Fibroblast of peridontal ligament (primary cell): Measurements from ENCODE around the gene RHBDL1.
"Not testable (repeated sequence)": the region's sequence is repeated elsewhere in the genome, so short reads cannot be mapped to it uniquely, and the experiment has no call there.

ENCODE experiments used
- DNase-seq: peaks from one replicate; pipeline ENCODE4 v3.0.0-alpha.2; 2010; ENCODE audit errors: extremely low read depth

RHBDL1 gene

GRCh38 chr16:684961-685696, 9.7 kb downstream of the RHBDL1 start:
- no peak for DNase-seq

GRCh38 chr16:685967-686366, 10.5 kb downstream of the RHBDL1 start:
- no peak for DNase-seq

GRCh38 chr16:686459-687260, 11.2 kb downstream of the RHBDL1 start:
- no peak for DNase-seq

GRCh38 chr16:687499-687898, 12.0 kb downstream of the RHBDL1 start:
- no peak for DNase-seq

- DNase-seq = no peak
Observed at GRCh38 chr16:689175-689897, 13.9 kb downstream of the RHBDL1 start.

- DNase-seq = not testable (repeated sequence)
Observed at GRCh38 chr16:691242-691641, 15.8 kb downstream of the RHBDL1 start.

GRCh38 chr16:692356-693108, 17.1 kb downstream of the RHBDL1 start:
- DNase-seq = no peak

- no peak for DNase-seq
Observed at GRCh38 chr16:693364-693763, 17.9 kb downstream of the RHBDL1 start.

GRCh38 chr16:693766-694165, 18.3 kb downstream of the RHBDL1 start:
- DNase-seq = no peak

GRCh38 chr16:694187-694862, 18.9 kb downstream of the RHBDL1 start:
- no peak for DNase-seq

- no peak for DNase-seq
Observed at GRCh38 chr16:694863-695354, 19.4 kb downstream of the RHBDL1 start.

GRCh38 chr16:695355-696089, 20.1 kb downstream of the RHBDL1 start:
- no peak for DNase-seq

GRCh38 chr16:698911-699671, 23.6 kb downstream of the RHBDL1 start:
- DNase-seq = no peak

- DNase-seq = no peak
Observed at GRCh38 chr16:700684-701584, 25.5 kb downstream of the RHBDL1 start.

- no peak for DNase-seq
Observed at GRCh38 chr16:702341-702740, 26.9 kb downstream of the RHBDL1 start.

- DNase-seq = no peak
Observed at GRCh38 chr16:703406-703805, 27.9 kb downstream of the RHBDL1 start.

GRCh38 chr16:704047-704446, 28.6 kb downstream of the RHBDL1 start:
- no peak for DNase-seq

GRCh38 chr16:704552-705380, 29.3 kb downstream of the RHBDL1 start:
- no peak for DNase-seq
